IMR-90 (cell line): ENCODE results near the gene TRAF7. TPM values are rescaled to one million over a fixed set of nuclear protein-coding genes. Genes with fewer than 3 reads are reported as not detected.

Experiments
- ATAC-seq: fragments of 200-7000 bp; cut with Tn5 transposase; 2 replicates; pipeline ENCODE4 v1.9.1; 2020; ENCODE audit warnings: low read depth, mild to moderate bottlenecking, moderate library complexity
- BruUV-seq: library from RNA; stranded (reverse); fragments of 400-500 nt; replicated peaks from 2 replicates; lab custom pipeline; 2021; lab: Mats Ljungman, UMichigan
- CTCF ChIA-PET: fragments of 300-600 bp; formaldehyde crosslinking; extraction: SDS; loops from one replicate; lab custom pipeline; 2021; ENCODE audit warnings: antibody characterized with exemption; lab: Yijun Ruan, JAX
- POLR2A ChIA-PET: fragments of 300-600 bp; sonication (Branson Sonifier 250); formaldehyde crosslinking; loops from one replicate; lab custom pipeline; 2022; ENCODE audit warnings: antibody characterized with exemption; ENCODE audit not compliant: unreplicated experiment; lab: Charles Lee
- DNase-seq: peaks from one replicate; pipeline ENCODE4 v3.0.0; 2013
- H2AFZ ChIP-seq: replicated peaks from 2 replicates; pipeline ENCODE3; 2013; ENCODE audit warnings: low read length, mild to moderate bottlenecking; ENCODE audit not compliant: poor library complexity
- H2AK5ac ChIP-seq: 2 replicates; pipeline ENCODE4 v1.6.1; 2013; ENCODE audit warnings: low read depth, low read length, inconsistent platforms
- H2AK9ac ChIP-seq: replicated peaks from 2 replicates; pipeline ENCODE3; 2013; ENCODE audit warnings: mild to moderate bottlenecking, low read depth, low read length, moderate library complexity; ENCODE audit not compliant: poor library complexity
- H2BK120ac ChIP-seq: 2 replicates; pipeline ENCODE4 v1.6.1; 2013; ENCODE audit warnings: low read depth, low read length, inconsistent platforms
- H2BK15ac ChIP-seq: 3 replicates; pipeline ENCODE4 v1.6.1; 2013; ENCODE audit warnings: low read depth, low read length, inconsistent platforms
- H2BK20ac ChIP-seq: 2 replicates; pipeline ENCODE4 v1.6.1; 2013; ENCODE audit warnings: low read depth, mild to moderate bottlenecking, inconsistent platforms, low read length, moderate library complexity
- H2BK5ac ChIP-seq: 2 replicates; pipeline ENCODE4 v1.6.1; 2013; ENCODE audit warnings: mild to moderate bottlenecking, low read depth, low read length, inconsistent platforms; ENCODE audit not compliant: poor library complexity, severe bottlenecking
- H3K14ac ChIP-seq: replicated peaks from 2 replicates; pipeline ENCODE4 v1.6.1; 2013; ENCODE audit warnings: low read depth, low read length, inconsistent platforms
- H3K18ac ChIP-seq: 2 replicates; pipeline ENCODE4 v1.6.1; 2013; ENCODE audit warnings: low read depth, low read length, control low read depth
- H3K23ac ChIP-seq: 2 replicates; pipeline ENCODE4 v1.6.1; 2013; ENCODE audit warnings: low read depth, low read length, inconsistent platforms
- H3K27ac ChIP-seq: 2 replicates; pipeline ENCODE4 v1.5.1; 2013; ENCODE audit warnings: mild to moderate bottlenecking, control low read depth, low read length; ENCODE audit not compliant: insufficient read depth
- H3K27me3 ChIP-seq: 2 replicates; pipeline ENCODE4 v1.6.1; 2013; ENCODE audit warnings: low read length; ENCODE audit not compliant: control insufficient read depth, insufficient read depth
- H3K36me3 ChIP-seq: 2 replicates; pipeline ENCODE4 v1.6.1; 2013; ENCODE audit warnings: low read length, mixed read lengths; ENCODE audit not compliant: control insufficient read depth, insufficient read depth
- H3K4ac ChIP-seq: 2 replicates; pipeline ENCODE4 v1.6.1; 2013; ENCODE audit warnings: low read depth, low read length, inconsistent platforms
- H3K4me1 ChIP-seq: 2 replicates; pipeline ENCODE4 v1.6.1; 2013; ENCODE audit warnings: low read length, mixed read lengths; ENCODE audit not compliant: control insufficient read depth, insufficient read depth
- H3K4me2 ChIP-seq: 2 replicates; pipeline ENCODE4 v1.6.1; 2013; ENCODE audit warnings: low read depth, mild to moderate bottlenecking, control low read depth, low read length, moderate library complexity
- H3K4me3 ChIP-seq: 2 replicates; pipeline ENCODE4 v1.5.1; 2013; ENCODE audit warnings: low read depth, mild to moderate bottlenecking, control low read depth, low read length, moderate library complexity; ENCODE audit not compliant: insufficient read depth
- H3K56ac ChIP-seq: 2 replicates; pipeline ENCODE4 v1.6.1; 2013; ENCODE audit warnings: low read length, inconsistent platforms; ENCODE audit not compliant: insufficient read depth; ENCODE audit errors: extremely low read depth
- H3K79me1 ChIP-seq, 2 experiments: 2 replicates each; pipeline ENCODE4 v1.6.1; 2013; ENCODE audit warnings: low read length in 2 of 2, inconsistent platforms in 1 of 2, low read depth in 1 of 2
- H3K9ac ChIP-seq: 2 replicates; pipeline ENCODE4 v1.6.1; 2013; ENCODE audit warnings: low read depth, low read length, control low read depth
- H3K9me1 ChIP-seq: 2 replicates; pipeline ENCODE4 v1.6.1; 2013; ENCODE audit warnings: low read length, inconsistent platforms; ENCODE audit not compliant: insufficient read depth
- H3K9me3 ChIP-seq: 2 replicates; pipeline ENCODE4 v1.6.1; 2013; ENCODE audit warnings: low read length; ENCODE audit not compliant: control insufficient read depth, insufficient read depth
- H4K20me1 ChIP-seq: 2 replicates; pipeline ENCODE4 v1.6.1; 2013; ENCODE audit warnings: low read length, inconsistent platforms; ENCODE audit not compliant: insufficient read depth
- H4K5ac ChIP-seq: 2 replicates; pipeline ENCODE4 v1.6.1; 2013; ENCODE audit warnings: mild to moderate bottlenecking, low read depth, low read length, control low read depth
- H4K8ac ChIP-seq, 2 experiments: 2 replicates each; pipeline ENCODE4 v1.6.1; 2013; ENCODE audit warnings: low read depth in 2 of 2, low read length in 2 of 2, control low read depth in 1 of 2, inconsistent platforms in 1 of 2
- H4K91ac ChIP-seq: 2 replicates; pipeline ENCODE4 v1.6.1; 2013; ENCODE audit warnings: low read depth, low read length, inconsistent platforms; ENCODE audit not compliant: insufficient read depth
- BHLHE40 ChIP-seq: fragments of 150-350 bp; IDR thresholded peaks from 2 replicates; pipeline ENCODE4 v1.6.1; 2016; ENCODE audit warnings: mild to moderate bottlenecking, low read depth, low read length
- CEBPB ChIP-seq: IDR thresholded peaks from 2 replicates; pipeline ENCODE4 v1.6.1; 2012; ENCODE audit warnings: low read depth, low read length, improper control_type of control experiment
- CHD1 ChIP-seq: IDR thresholded peaks from 2 replicates; pipeline ENCODE4 v1.6.1; 2012; ENCODE audit warnings: low read depth, low read length, improper control_type of control experiment
- FOS ChIP-seq: fragments of 150-350 bp; IDR thresholded peaks from 2 replicates; pipeline ENCODE4 v1.6.1; 2016; ENCODE audit warnings: low read depth, low read length
- MAFK ChIP-seq: IDR thresholded peaks from 2 replicates; pipeline ENCODE4 v1.6.1; 2012; ENCODE audit warnings: low read depth, low read length, improper control_type of control experiment
- MAZ ChIP-seq: IDR thresholded peaks from 2 replicates; pipeline ENCODE4 v1.6.1; 2012; ENCODE audit warnings: low read depth, mild to moderate bottlenecking, low read length, improper control_type of control experiment, moderate library complexity, borderline replicate concordance
- MXI1 ChIP-seq: IDR thresholded peaks from 2 replicates; pipeline ENCODE4 v1.6.1; 2012; ENCODE audit warnings: low read depth, mild to moderate bottlenecking, low read length, moderate library complexity, borderline replicate concordance
- NFE2L2 ChIP-seq: fragments of 150-350 bp; IDR thresholded peaks from 2 replicates; pipeline ENCODE4 v1.6.1; 2016; ENCODE audit warnings: low read depth, mild to moderate bottlenecking, low read length
- POLR2A ChIP-seq: IDR thresholded peaks from 2 replicates; pipeline ENCODE4 v1.6.1; 2012; ENCODE audit warnings: mild to moderate bottlenecking, low read depth, low read length
- RAD21 ChIP-seq: IDR thresholded peaks from 2 replicates; pipeline ENCODE4 v1.6.1; 2012; ENCODE audit warnings: low read length, improper control_type of control experiment
- RCOR1 ChIP-seq: IDR thresholded peaks from 2 replicates; pipeline ENCODE4 v1.6.1; 2012; ENCODE audit warnings: mild to moderate bottlenecking, low read length, improper control_type of control experiment; ENCODE audit not compliant: insufficient replicate concordance
- RFX5 ChIP-seq: IDR thresholded peaks from 2 replicates; pipeline ENCODE4 v1.8.0; 2012; ENCODE audit warnings: low read depth, mild to moderate bottlenecking, low read length, moderate library complexity
- SMC3 ChIP-seq: fragments of 150-350 bp; IDR thresholded peaks from 2 replicates; pipeline ENCODE4 v1.6.1; 2016; ENCODE audit warnings: low read depth, mild to moderate bottlenecking, antibody characterized with exemption, low read length, moderate library complexity
- WGBS, 2 experiments: methylation state at CpG; one replicate each; pipeline versions ENCODE4 v1.1.5 to v1.1.7; 2013; ENCODE audit warnings: missing lambda C conversion rate in 2 of 2; ENCODE audit not compliant: insufficient read length in 1 of 2; ENCODE audit errors: extremely low coverage in 2 of 2; 5-methylcytosine and 5-hydroxymethylcytosine counted together
- dilution Hi-C: fragments of 300-500 bp; cut with HindIII; formaldehyde crosslinking; loops from one replicate; pipeline ENCODE4 v1.14.3; 2018; ENCODE audit warnings: low sequenced_read_pairs; ENCODE audit not compliant: unreplicated experiment
- in situ Hi-C: fragments of 300-500 bp; cut with MboI; formaldehyde crosslinking; loops from 3 replicates; pipeline ENCODE4 v1.14.3; 2019; ENCODE audit warnings: low sequenced_read_pairs, inconsistent platforms, mixed read lengths
- intact Hi-C: fragments of 100-400 bp; cut with micrococcal nuclease; formaldehyde crosslinking; loops from 2 replicates; pipeline ENCODE4 v1.10.0; 2022
- polyA plus RNA-seq, 3 experiments: library from polyadenylated mRNA; depleted of rRNA; stranded (reverse); fragments of >200 nt; gene quantifications; 2 replicates each; pipeline ENCODE4 v1.2.3, GENCODE V29; 2012; ENCODE audit warnings: low replicate concordance in 1 of 3
- total RNA-seq: library from RNA; depleted of rRNA; stranded (reverse); fragments of >200 nt; gene quantifications from 2 replicates; pipeline ENCODE4 v1.2.3, GENCODE V29; 2012
- TF ChIP-seq, protein P1 (sequence below): conservative IDR thresholded peaks from 2 replicates; pipeline ENCODE4 v1.5.1; 2012; ENCODE audit warnings: mild to moderate bottlenecking, low read depth, low read length, improper control_type of control experiment

The TRAF7 gene
- total and polyA plus RNA-seq, 2 of the 4 experiments (the other 2 are of a cell fraction) = 29.6 to 52.6 TPM

DNA sequence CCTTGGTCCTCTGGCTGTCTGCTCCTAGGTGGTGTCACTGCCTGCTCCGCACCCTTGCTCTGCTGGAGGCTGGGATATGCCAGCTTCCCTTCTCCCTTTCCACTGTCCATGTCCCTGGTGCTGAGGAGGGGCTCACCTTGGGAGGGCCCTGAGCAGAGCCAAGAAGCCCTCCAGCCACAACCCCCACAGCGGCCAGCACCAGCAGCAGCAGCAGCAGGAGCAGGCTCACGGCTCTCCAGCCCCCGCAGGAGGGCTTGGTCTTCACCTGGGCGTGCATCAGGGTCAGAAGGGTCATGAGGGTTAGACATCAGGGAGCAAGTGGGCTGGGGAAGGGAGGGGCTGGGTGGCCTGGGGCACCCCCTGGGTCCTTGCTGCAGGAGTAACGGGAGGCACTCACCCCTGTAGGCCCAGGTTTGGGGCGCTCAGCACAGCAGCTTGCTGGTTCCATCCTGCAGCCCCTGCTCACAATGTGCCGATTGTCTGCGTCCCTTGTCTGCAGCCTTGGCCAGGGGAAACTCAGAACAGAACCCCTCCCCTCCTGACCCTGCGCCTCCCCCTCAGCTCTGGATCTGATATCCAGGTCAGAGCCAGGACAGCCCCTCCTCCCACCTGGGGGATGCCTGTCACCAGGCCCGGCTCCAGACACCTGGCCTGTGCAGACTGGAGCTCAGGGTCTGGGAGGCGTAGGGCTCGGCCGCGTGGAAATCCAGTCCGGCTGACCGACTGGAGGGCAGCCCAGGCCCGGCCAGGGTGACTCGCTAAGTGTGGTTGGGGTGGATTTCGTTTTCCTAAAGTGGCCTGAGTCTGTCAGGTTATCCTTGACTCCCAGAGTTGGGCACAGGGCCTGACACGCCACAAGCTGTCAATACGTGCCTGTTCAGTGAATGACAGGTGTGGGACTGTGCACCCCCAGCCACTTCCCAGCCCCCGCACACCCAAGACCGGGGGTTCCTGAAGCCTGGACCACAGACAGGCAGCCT is 55.1 kb downstream of the TRAF7 start, which contains the start of gene BRICD5:
TSS of gene BRICD5 (minus strand) at position 478 of the 980 bp plus-strand sequence. CDS start at position 448, 30 bp downstream.
- H3K4me3 ChIP-seq = no peak within 1 kb of the TSS
- TF ChIP-seq, protein P1, sequence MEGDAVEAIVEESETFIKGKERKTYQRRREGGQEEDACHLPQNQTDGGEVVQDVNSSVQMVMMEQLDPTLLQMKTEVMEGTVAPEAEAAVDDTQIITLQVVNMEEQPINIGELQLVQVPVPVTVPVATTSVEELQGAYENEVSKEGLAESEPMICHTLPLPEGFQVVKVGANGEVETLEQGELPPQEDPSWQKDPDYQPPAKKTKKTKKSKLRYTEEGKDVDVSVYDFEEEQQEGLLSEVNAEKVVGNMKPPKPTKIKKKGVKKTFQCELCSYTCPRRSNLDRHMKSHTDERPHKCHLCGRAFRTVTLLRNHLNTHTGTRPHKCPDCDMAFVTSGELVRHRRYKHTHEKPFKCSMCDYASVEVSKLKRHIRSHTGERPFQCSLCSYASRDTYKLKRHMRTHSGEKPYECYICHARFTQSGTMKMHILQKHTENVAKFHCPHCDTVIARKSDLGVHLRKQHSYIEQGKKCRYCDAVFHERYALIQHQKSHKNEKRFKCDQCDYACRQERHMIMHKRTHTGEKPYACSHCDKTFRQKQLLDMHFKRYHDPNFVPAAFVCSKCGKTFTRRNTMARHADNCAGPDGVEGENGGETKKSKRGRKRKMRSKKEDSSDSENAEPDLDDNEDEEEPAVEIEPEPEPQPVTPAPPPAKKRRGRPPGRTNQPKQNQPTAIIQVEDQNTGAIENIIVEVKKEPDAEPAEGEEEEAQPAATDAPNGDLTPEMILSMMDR = no peak
- no peak for TF ChIP-seq CEBPB
- TF ChIP-seq BHLHE40 = no peak
- TF ChIP-seq RAD21 = no peak
- no peak for TF ChIP-seq RCOR1
- TF ChIP-seq RFX5 = no peak
- no peak for TF ChIP-seq FOS
- no peak for TF ChIP-seq MXI1
- TF ChIP-seq MAFK = no peak
- TF ChIP-seq SMC3 = no peak
- TF ChIP-seq POLR2A = no peak
- TF ChIP-seq MAZ = no peak
- no peak for TF ChIP-seq CHD1
- no peak for TF ChIP-seq NFE2L2
- H2AK5ac ChIP-seq = no peak within 1 kb of the TSS
- H3K4ac ChIP-seq = no peak within 1 kb of the TSS
- no peak within 1 kb of the TSS for H4K91ac ChIP-seq
- H3K23ac ChIP-seq = no peak within 1 kb of the TSS
- no peak within 1 kb of the TSS for H2BK15ac ChIP-seq
- no peak within 1 kb of the TSS for H3K4me2 ChIP-seq
- peaks cover 12% of the 10 kb centered on the region for H3K4me1 ChIP-seq
- dilution Hi-C loops (no loop called here), intact Hi-C loops (no loop called here), in situ Hi-C loops (no loop called here)
- no peak within 1 kb of the TSS for H2BK5ac ChIP-seq
- H3K27me3 ChIP-seq = no peaks in the 10 kb centered on the region
- ATAC-seq = no peak
- 0 out of 2 replicates have a peak, but pooled peaks cover 3% of the 10 kb centered on the region for H3K9me1 ChIP-seq
- H2AFZ ChIP-seq = no peak within 1 kb of the TSS
- no peak within 1 kb of the TSS for H3K9ac ChIP-seq
- H3K36me3 ChIP-seq = peaks cover 28% of the 10 kb centered on the region
- CTCF ChIA-PET = no interaction called here
- H3K56ac ChIP-seq = no peak within 1 kb of the TSS
- H3K9me3 ChIP-seq = no peaks in the 10 kb centered on the region
- H3K18ac ChIP-seq = no peak within 1 kb of the TSS
- H4K20me1 ChIP-seq = peaks cover 16% of the 10 kb centered on the region
- DNase-seq = peak; percentile 19
- H2BK120ac ChIP-seq = no peak within 1 kb of the TSS
- no TSS peak for BruUV-seq
- POLR2A ChIA-PET = no interaction called here
- peaks cover 26 to 50% of the 10 kb centered on the region in 2 experiments for H3K79me1 ChIP-seq
- no peak within 1 kb of the TSS for H3K14ac ChIP-seq
- H2BK20ac ChIP-seq = no peak within 1 kb of the TSS
- H2AK9ac ChIP-seq = peak within 1 kb of the TSS; percentile 72
- WGBS, 2 experiments = 20% methylated on average over 1 of the region's 24 CpGs; no CpG with 5 or more reads in 1 of the 2 experiments
- H4K5ac ChIP-seq = no peak within 1 kb of the TSS
- H3K27ac ChIP-seq = no peak within 1 kb of the TSS
- H4K8ac ChIP-seq = no peak within 1 kb of the TSS
